ENCODE results near the gene SLC22A4. TPM values are rescaled to one million over a fixed set of nuclear protein-coding genes. Genes with fewer than 3 reads are reported as not detected.

Gene SLC22A4
- total and polyA plus RNA-seq, 2 of the 8 experiments (the other 6 are each of a cell fraction or from before 2014, with no cell fraction given): 0.45 to 0.60 TPM

- Histone ChIP-seq H4K20me1 (replicated peaks in 1 of 2; ENCODE audit: control insufficient read depth in 1 of 2, insufficient read depth in 2 of 2, low read length in 2 of 2) (no peaks in the 10 kb centered on the region), H3K4me1 (replicated peaks in 1 of 4; ENCODE audit: control insufficient read depth in 3 of 4, insufficient read depth in 4 of 4, low read length in 3 of 4) (peaks cover 0 to 4% (median 2%) of the 10 kb centered on the region in 4 experiments; a peak in 2 of 7 replicates), H3K9ac (replicated peaks in 1 of 4; ENCODE audit: extremely low read depth in 1 of 4, low read depth in 3 of 4, low read length in 3 of 4) (no peak overlapping the region), H4K8ac (ENCODE audit: extremely low read depth, insufficient read depth, low read length) (no peak overlapping the region), H2BK20ac (ENCODE audit: low read length) (no peak overlapping the region), H3K4me2 (ENCODE audit: insufficient read depth in 1 of 2, low read depth in 2 of 2, low read length in 2 of 2) (no peak overlapping the region), H2BK15ac (ENCODE audit: low read length) (no peak overlapping the region), H4K5ac (ENCODE audit: insufficient read length, low read depth, low read length) (no peak overlapping the region), H3K56ac (replicated peaks; ENCODE audit: insufficient read length, low read depth, low read length) (no peak overlapping the region), H3K9me3 (ENCODE audit: insufficient read depth in 2 of 2, low read depth in 1 of 2, low read length in 1 of 2) (no peaks in the 10 kb centered on the region), H3K14ac (ENCODE audit: insufficient read length) (no peak overlapping the region), H3K23me2 (ENCODE audit: low read depth, low read length) (peaks cover 12% of the 10 kb centered on the region; the same call in 1 of the 2 replicates), H3K4ac (replicated peaks; ENCODE audit: insufficient read length, low read depth, low read length) (no peak overlapping the region), H2AK5ac (ENCODE audit: low read depth, low read length) (no peak overlapping the region), H3K79me1 (ENCODE audit: low read depth, low read length) (no peaks in the 10 kb centered on the region), H2AFZ (ENCODE audit: low read length) (no peak overlapping the region), H3K36me3 (ENCODE audit: control insufficient read depth in 2 of 4, insufficient read depth in 4 of 4, low read length in 3 of 4) (no peaks in the 10 kb centered on the region), H3K23ac (ENCODE audit: insufficient read length) (no peak overlapping the region), H3K18ac (ENCODE audit: extremely low read depth, low read length) (no peak overlapping the region), H3K27me3 (replicated peaks in 1 of 4; ENCODE audit: control insufficient read depth in 3 of 4, extremely low read depth in 1 of 4, insufficient read depth in 3 of 4, low read length in 3 of 4) (peaks cover 0 to 18% (median 8%) of the 10 kb centered on the region in 4 experiments; a peak in 5 of 7 replicates), H3K79me2 (ENCODE audit: control insufficient read depth in 1 of 2, insufficient read depth in 2 of 2, low read length in 2 of 2) (no peaks in the 10 kb centered on the region), H3K27ac (ENCODE audit: low read depth, low read length) (no peak overlapping the region), H2BK12ac (ENCODE audit: low read depth, low read length) (no peak overlapping the region), H2BK5ac (ENCODE audit: low read depth, low read length) (no peak overlapping the region), H3K4me3 (ENCODE audit: extremely low read depth in 1 of 4, insufficient read depth in 2 of 4, low read depth in 3 of 4, low read length in 4 of 4) (no peak overlapping the region), H2BK120ac (replicated peaks; ENCODE audit: low read depth, low read length) (no peak overlapping the region), H4K91ac (replicated peaks; ENCODE audit: insufficient read length, low read length) (no peak overlapping the region)
- FAIRE-seq: no peak
- POLR2A ChIA-PET (ENCODE audit: partially characterized antibody): interaction anchor here (0.8 kb wide), 1 partner anchor 11 kb away, joined by 3 read pairs; no protein-coding TSS in a partner anchor
- CTCF ChIA-PET (ENCODE audit: partially characterized antibody): interaction anchor here (0.7 to 2.0 kb wide), 8 partner anchors 9 to 307 kb away, joined by 3 to 7 read pairs (median 3); no protein-coding TSS in a partner anchor
- DNase-seq (ENCODE audit: low read depth in 1 of 2, low spot score in 2 of 2): no peak
- 100% methylated on average over 2 of the region's 2 CpGs; no CpG with 5 or more reads in 1 of the 2 experiments for WGBS, 2 experiments (ENCODE audit: extremely low coverage in 1 of 2, insufficient coverage in 1 of 2, insufficient read length in 1 of 2, insufficient replicate concordance in 2 of 2, low coverage in 1 of 2, low lambda C conversion rate in 2 of 2, missing lambda C conversion rate in 1 of 2)
- TF ChIP-seq KDM5A (IDR thresholded peaks at IDR 0.05; ENCODE audit: low read length): no peak
- TF ChIP-seq POLR2AphosphoS5 (IDR thresholded peaks at IDR 0.05; ENCODE audit: low read depth, low read length): no peak
- no peak for TF ChIP-seq RXRA (IDR thresholded peaks at IDR 0.05; ENCODE audit: insufficient read depth, low read depth, low read length)
- no peak for TF ChIP-seq MAX (IDR thresholded peaks at IDR 0.05)
- no peak for TF ChIP-seq CHD2 (IDR thresholded peaks at IDR 0.05; ENCODE audit: low read length)
- TF ChIP-seq HDAC6 (IDR thresholded peaks at IDR 0.05; ENCODE audit: low read depth, low read length): no peak
- TF ChIP-seq POLR2A (IDR thresholded peaks at IDR 0.05; ENCODE audit: control extremely low read depth in 1 of 2, low read depth in 2 of 2, low read length in 2 of 2): no peak
- no peak for TF ChIP-seq TAF1 (IDR thresholded peaks at IDR 0.05; ENCODE audit: low read depth, low read length)
- no peak for TF ChIP-seq GTF2F1 (IDR thresholded peaks at IDR 0.05; ENCODE audit: borderline replicate concordance, low read depth, low read length)
- TF ChIP-seq SRF (IDR thresholded peaks at IDR 0.05; ENCODE audit: low read depth, low read length): no peak
- no peak for TF ChIP-seq NRF1 (IDR thresholded peaks at IDR 0.05; ENCODE audit: low read depth, low read length)
- TF ChIP-seq CREB1 (IDR thresholded peaks at IDR 0.05): no peak
- no peak for TF ChIP-seq HDAC2 (IDR thresholded peaks at IDR 0.05; ENCODE audit: borderline replicate concordance in 1 of 2, low read depth in 2 of 2, low read length in 2 of 2)
- no peak for TF ChIP-seq GABPA (IDR thresholded peaks at IDR 0.05; ENCODE audit: borderline replicate concordance, insufficient read depth, low read length)
- TF ChIP-seq TAF7 (optimal IDR thresholded peaks at IDR 0.05; ENCODE audit: borderline replicate concordance, low read depth, low read length): no peak
These were observed 77.9 kb downstream of the SLC22A4 start for GRCh38 chr5:132372127-132372526.

Measured in H1 (cell line).